HG02884 (cell line): ENCODE measurements around the gene SH3TC1.

Experiments
- ATAC-seq: cut with Tn5 transposase; IDR thresholded peaks from one replicate; pipeline ENCODE4 v1.9.1; 2021; ENCODE audit warnings: mild to moderate bottlenecking, moderate library complexity; ENCODE audit not compliant: unreplicated experiment

The SH3TC1 gene

DNA sequence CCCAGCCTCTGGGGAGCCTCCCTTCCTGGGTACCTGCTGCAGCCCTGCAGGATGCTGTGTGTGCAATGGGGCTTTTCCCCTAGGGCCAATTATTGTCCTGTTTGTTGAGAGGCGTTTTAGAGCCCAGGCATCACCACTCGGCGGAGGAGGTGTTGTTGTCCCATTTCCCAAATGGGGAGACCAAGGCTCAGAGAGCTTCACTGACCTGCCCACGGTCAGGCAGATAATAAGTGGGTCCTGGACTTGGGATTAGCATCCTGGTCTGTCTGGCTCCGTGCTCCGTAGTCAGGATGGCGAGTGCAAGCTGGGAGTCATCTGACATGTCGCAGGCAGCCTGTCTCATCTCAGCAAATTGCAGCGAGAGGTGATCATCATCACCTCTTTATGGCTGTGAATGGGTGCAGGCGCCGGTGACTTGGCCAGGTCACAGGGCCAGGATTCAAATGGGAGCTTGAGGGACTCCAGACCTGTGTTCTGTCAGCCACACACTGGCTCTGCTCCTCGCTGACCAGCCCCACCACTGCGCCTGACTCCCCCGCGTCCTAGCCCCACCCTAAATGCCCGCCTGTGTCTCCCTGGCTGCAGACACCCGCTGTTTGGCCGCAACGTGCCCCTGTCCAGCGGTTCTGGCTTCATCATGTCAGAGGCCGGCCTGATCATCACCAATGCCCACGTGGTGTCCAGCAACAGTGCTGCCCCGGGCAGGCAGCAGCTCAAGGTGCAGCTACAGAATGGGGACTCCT is 87.1 kb downstream of the SH3TC1 start:
- ATAC-seq, result no peak

DNA sequence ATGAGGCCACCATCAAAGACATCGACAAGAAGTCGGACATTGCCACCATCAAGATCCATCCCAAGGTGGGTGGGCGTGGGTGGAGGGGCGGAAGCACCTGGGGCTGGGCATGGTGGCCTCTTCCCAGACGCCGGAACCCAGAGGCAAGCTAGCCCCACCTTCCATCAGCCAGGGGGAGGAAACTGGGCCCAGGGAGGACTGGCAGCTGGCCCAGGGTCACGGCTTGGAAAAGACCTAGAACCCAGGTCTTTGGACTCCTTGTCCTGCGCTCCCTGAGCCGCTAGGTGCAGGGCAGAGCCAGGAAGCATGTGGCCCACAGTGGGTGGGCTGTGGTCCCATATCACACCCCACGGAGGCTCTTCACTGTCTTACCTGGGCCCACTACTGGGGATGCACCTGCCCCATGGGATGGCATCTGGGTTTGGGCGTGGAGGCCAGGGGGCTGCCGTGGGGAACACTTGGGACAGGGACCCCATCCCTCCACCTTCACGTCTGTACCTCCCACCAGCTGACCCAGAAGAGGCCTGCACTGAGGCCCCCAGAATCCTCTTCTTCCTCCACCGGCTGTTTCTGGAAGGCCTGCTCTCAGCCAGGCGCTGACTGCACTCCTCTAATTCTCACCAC is 87.7 kb downstream of the SH3TC1 start:
- ATAC-seq, result no peak

GRCh38 chr4:8287343-8288280 is 88.5 kb downstream of the SH3TC1 start:
- ATAC-seq, result no peak

DNA sequence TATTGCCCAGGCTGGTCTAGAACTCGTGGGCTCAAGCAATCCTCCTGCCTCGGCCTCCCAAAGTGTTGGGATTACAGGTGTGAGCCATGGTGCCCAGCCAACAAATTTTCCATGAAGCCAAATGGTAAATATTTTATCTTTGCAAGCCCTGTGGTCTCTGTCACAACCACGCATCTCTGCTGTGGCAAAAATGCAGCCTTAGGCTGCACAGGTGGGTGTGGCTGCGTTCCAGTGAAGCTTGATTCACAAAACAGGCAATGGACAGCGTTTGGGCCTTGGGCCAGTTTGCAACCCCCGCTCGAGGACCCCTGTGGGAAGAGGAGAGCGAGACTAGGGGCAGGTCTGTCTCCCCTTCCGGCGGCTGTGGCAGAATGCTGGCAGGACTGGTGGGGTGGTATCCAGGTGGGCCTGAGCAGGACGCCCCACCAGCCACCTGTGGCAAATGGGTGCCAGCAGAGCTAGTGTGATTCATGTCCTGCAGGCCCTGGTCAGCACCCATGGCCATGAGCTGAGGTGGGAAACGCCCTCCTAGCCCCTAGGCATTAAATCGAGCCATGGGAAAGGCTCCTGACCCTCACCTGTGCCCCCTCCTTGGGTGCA is 90.2 kb downstream of the SH3TC1 start:
- no peak for ATAC-seq

GRCh38 chr4:8289956-8290700 is 91.0 kb downstream of the SH3TC1 start:
- ATAC-seq, result no peak

DNA sequence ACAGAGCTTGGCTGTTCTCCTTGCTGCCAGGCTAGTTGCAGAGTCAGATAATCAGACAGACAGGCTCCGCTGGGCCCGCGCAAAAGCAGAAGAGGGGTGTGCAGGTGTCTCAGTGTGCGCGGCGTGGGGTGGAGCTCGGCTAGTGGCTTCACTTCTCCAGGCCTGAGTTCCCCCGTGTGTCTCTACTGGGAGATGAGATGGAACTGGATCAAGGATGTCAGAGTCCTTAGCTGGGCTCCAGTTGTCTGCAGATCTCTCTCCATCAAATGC is 91.5 kb downstream of the SH3TC1 start:
- ATAC-seq, result no peak
